ENCODE results near the gene HYKK.
"Not testable (repeated sequence)": the region's sequence is repeated elsewhere in the genome, so short reads cannot be mapped to it uniquely, and the experiment has no call there.

Gene HYKK

GRCh38 chr15:78509726-78510312 lies 2.4 kb downstream of the HYKK start:
- Histone ChIP-seq H3K27ac (ENCODE audit: low read length) (no peak overlapping the region), H3K4me3 (ENCODE audit: low read length) (no peak overlapping the region), H3K27me3 (ENCODE audit: control insufficient read depth, insufficient read depth, low read length) (peaks cover 23% of the 10 kb centered on the region), H3K9ac (ENCODE audit: low read length) (no peak overlapping the region), H3K9me3 (ENCODE audit: control insufficient read depth, low read depth, low read length) (no peaks in the 10 kb centered on the region), H3K4me1 (ENCODE audit: control insufficient read depth, low read depth, low read length) (peaks cover 5% of the 10 kb centered on the region), H3K36me3 (ENCODE audit: control insufficient read depth, low read depth, low read length) (no peaks in the 10 kb centered on the region)

GRCh38 chr15:78520035-78520434 lies 12.7 kb downstream of the HYKK start:
- not testable (repeated sequence) for H3K9ac ChIP-seq (ENCODE audit: low read length); H3K9me3 ChIP-seq (ENCODE audit: control insufficient read depth, low read depth, low read length); H3K27ac ChIP-seq (ENCODE audit: low read length); H3K36me3 ChIP-seq (ENCODE audit: control insufficient read depth, low read depth, low read length); H3K27me3 ChIP-seq (ENCODE audit: control insufficient read depth, insufficient read depth, low read length); H3K4me1 ChIP-seq (ENCODE audit: control insufficient read depth, low read depth, low read length); H3K4me3 ChIP-seq (ENCODE audit: low read length)

- H3K36me3 ChIP-seq (ENCODE audit: control insufficient read depth, low read depth, low read length), result no peaks in the 10 kb centered on the region
Observed at GRCh38 chr15:78524230-78524629, 16.9 kb downstream of the HYKK start.

GRCh38 chr15:78527325-78527724 lies 19.9 kb downstream of the HYKK start:
- Histone ChIP-seq H3K4me3 (ENCODE audit: low read length) (no peak overlapping the region), H3K36me3 (ENCODE audit: control insufficient read depth, low read depth, low read length) (no peaks in the 10 kb centered on the region), H3K9ac (ENCODE audit: low read length) (no peak overlapping the region), H3K9me3 (ENCODE audit: control insufficient read depth, low read depth, low read length) (peaks cover 3% of the 10 kb centered on the region), H3K4me1 (ENCODE audit: control insufficient read depth, low read depth, low read length) (no peaks in the 10 kb centered on the region), H3K27me3 (ENCODE audit: control insufficient read depth, insufficient read depth, low read length) (no peaks in the 10 kb centered on the region), H3K27ac (ENCODE audit: low read length) (no peak overlapping the region)

More at GRCh38 chr15:78524230-78524629, 16.9 kb downstream of the HYKK start:
- no peaks in the 10 kb centered on the region for H3K4me1 ChIP-seq (ENCODE audit: control insufficient read depth, low read depth, low read length)
- no peak overlapping the region for H3K27ac ChIP-seq (ENCODE audit: low read length)
- no peak overlapping the region for H3K9ac ChIP-seq (ENCODE audit: low read length)
- H3K27me3 ChIP-seq (ENCODE audit: control insufficient read depth, insufficient read depth, low read length), result no peaks in the 10 kb centered on the region
- H3K9me3 ChIP-seq (ENCODE audit: control insufficient read depth, low read depth, low read length), result peaks cover 3% of the 10 kb centered on the region
- H3K4me3 ChIP-seq (ENCODE audit: low read length), result no peak overlapping the region

GRCh38 chr15:78533331-78533730 lies 26.0 kb downstream of the HYKK start:
- no peaks in the 10 kb centered on the region for H3K36me3 ChIP-seq (ENCODE audit: control insufficient read depth, low read depth, low read length)
- H3K27me3 ChIP-seq (ENCODE audit: control insufficient read depth, insufficient read depth, low read length), result no peaks in the 10 kb centered on the region
- H3K9ac ChIP-seq (ENCODE audit: low read length), result no peak overlapping the region
- H3K4me1 ChIP-seq (ENCODE audit: control insufficient read depth, low read depth, low read length), result no peaks in the 10 kb centered on the region
- no peak overlapping the region for H3K4me3 ChIP-seq (ENCODE audit: low read length)
- H3K9me3 ChIP-seq (ENCODE audit: control insufficient read depth, low read depth, low read length), result no peaks in the 10 kb centered on the region
- H3K27ac ChIP-seq (ENCODE audit: low read length), result no peak overlapping the region

GRCh38 chr15:78536134-78536533 lies 28.8 kb downstream of the HYKK start:
- no peaks in the 10 kb centered on the region for H3K27me3 ChIP-seq (ENCODE audit: control insufficient read depth, insufficient read depth, low read length)
- H3K9ac ChIP-seq (ENCODE audit: low read length), result no peak overlapping the region
- H3K27ac ChIP-seq (ENCODE audit: low read length), result no peak overlapping the region
- no peak overlapping the region for H3K4me3 ChIP-seq (ENCODE audit: low read length)
- no peaks in the 10 kb centered on the region for H3K9me3 ChIP-seq (ENCODE audit: control insufficient read depth, low read depth, low read length)
- H3K4me1 ChIP-seq (ENCODE audit: control insufficient read depth, low read depth, low read length), result no peaks in the 10 kb centered on the region
- no peaks in the 10 kb centered on the region for H3K36me3 ChIP-seq (ENCODE audit: control insufficient read depth, low read depth, low read length)

GRCh38 chr15:78537266-78537905 lies 30.0 kb downstream of the HYKK start:
- Histone ChIP-seq H3K4me1 (ENCODE audit: control insufficient read depth, low read depth, low read length) (no peaks in the 10 kb centered on the region), H3K9ac (ENCODE audit: low read length) (no peak overlapping the region), H3K9me3 (ENCODE audit: control insufficient read depth, low read depth, low read length) (no peaks in the 10 kb centered on the region), H3K27me3 (ENCODE audit: control insufficient read depth, insufficient read depth, low read length) (no peaks in the 10 kb centered on the region), H3K36me3 (ENCODE audit: control insufficient read depth, low read depth, low read length) (peaks cover 4% of the 10 kb centered on the region), H3K27ac (ENCODE audit: low read length) (no peak overlapping the region), H3K4me3 (ENCODE audit: low read length) (no peak overlapping the region)

GRCh38 chr15:78538358-78538757 lies 31.0 kb downstream of the HYKK start:
- Histone ChIP-seq H3K4me3 (ENCODE audit: low read length) (no peak overlapping the region), H3K27ac (ENCODE audit: low read length) (no peak overlapping the region), H3K9me3 (ENCODE audit: control insufficient read depth, low read depth, low read length) (no peaks in the 10 kb centered on the region), H3K4me1 (ENCODE audit: control insufficient read depth, low read depth, low read length) (no peaks in the 10 kb centered on the region), H3K27me3 (ENCODE audit: control insufficient read depth, insufficient read depth, low read length) (no peaks in the 10 kb centered on the region), H3K36me3 (ENCODE audit: control insufficient read depth, low read depth, low read length) (peaks cover 14% of the 10 kb centered on the region), H3K9ac (ENCODE audit: low read length) (no peak overlapping the region)

- H3K4me1 ChIP-seq (ENCODE audit: control insufficient read depth, low read depth, low read length); H3K27me3 ChIP-seq (ENCODE audit: control insufficient read depth, insufficient read depth, low read length); H3K9me3 ChIP-seq (ENCODE audit: control insufficient read depth, low read depth, low read length): not testable (repeated sequence)
- peak overlapping the region; percentile 92 for H3K27ac ChIP-seq (ENCODE audit: low read length)
- peak overlapping the region; percentile 98 for H3K4me3 ChIP-seq (ENCODE audit: low read length)
- H3K36me3 ChIP-seq (ENCODE audit: control insufficient read depth, low read depth, low read length), result peaks cover 26% of the 10 kb centered on the region
- H3K9ac ChIP-seq (ENCODE audit: low read length), result peak overlapping the region; percentile 88
Observed at GRCh38 chr15:78539464-78540140, 32.2 kb downstream of the HYKK start.

- Histone ChIP-seq H3K27me3 (ENCODE audit: control insufficient read depth, insufficient read depth, low read length) (no peaks in the 10 kb centered on the region), H3K36me3 (ENCODE audit: control insufficient read depth, low read depth, low read length) (peaks cover 33% of the 10 kb centered on the region), H3K9me3 (ENCODE audit: control insufficient read depth, low read depth, low read length) (no peaks in the 10 kb centered on the region)
Observed at GRCh38 chr15:78540141-78540870, 32.9 kb downstream of the HYKK start, which contains the start of gene PSMA4. Gene PSMA4 (plus strand): TSS chr15:78540444. CDS start chr15:78541928, 1,484 bp downstream.

GRCh38 chr15:78540871-78541743 lies 33.7 kb downstream of the HYKK start:
- peak overlapping the region; percentile 88 for H3K9ac ChIP-seq (ENCODE audit: low read length)
- peak overlapping the region; percentile 98 for H3K4me3 ChIP-seq (ENCODE audit: low read length)
- peaks cover 41% of the 10 kb centered on the region for H3K36me3 ChIP-seq (ENCODE audit: control insufficient read depth, low read depth, low read length)
- no peaks in the 10 kb centered on the region for H3K9me3 ChIP-seq (ENCODE audit: control insufficient read depth, low read depth, low read length)
- H3K4me1 ChIP-seq (ENCODE audit: control insufficient read depth, low read depth, low read length), result no peaks in the 10 kb centered on the region
- no peaks in the 10 kb centered on the region for H3K27me3 ChIP-seq (ENCODE audit: control insufficient read depth, insufficient read depth, low read length)
- peak overlapping the region; percentile 92 for H3K27ac ChIP-seq (ENCODE audit: low read length)

More at GRCh38 chr15:78540141-78540870, 32.9 kb downstream of the HYKK start, which contains the start of gene PSMA4:
- Histone ChIP-seq H3K4me1 (ENCODE audit: control insufficient read depth, low read depth, low read length) (no peaks in the 10 kb centered on the region), H3K4me3 (ENCODE audit: low read length) (peak within 1 kb of the TSS; percentile 98), H3K9ac (ENCODE audit: low read length) (peak within 1 kb of the TSS; percentile 88), H3K27ac (ENCODE audit: low read length) (peak within 1 kb of the TSS; percentile 92)
